ENCODE results near the gene CHST9.

GRCh38 chr18:27211569-27211968 is 26.5 kb upstream of the CHST9 start:
- TF ChIP-seq CTCF (IDR thresholded peaks at IDR 0.05; ENCODE audit: borderline replicate concordance, extremely low read depth, low read length, poor library complexity, severe bottlenecking) (no peak), EZH2 (IDR thresholded peaks at IDR 0.05; ENCODE audit: borderline replicate concordance, low read depth, low read length, severe bottlenecking) (no peak)

All from DND-41 (cell line).